GM23338 (cell line): ENCODE measurements around the gene BRAP. TPM values are rescaled to one million over a fixed set of nuclear protein-coding genes. Genes with fewer than 3 reads are reported as not detected.
"Not testable (repeated sequence)": the region's sequence is repeated elsewhere in the genome, so short reads cannot be mapped to it uniquely, and the experiment has no call there.

Source experiments
- ATAC-seq: fragments of 200-7000 bp; cut with Tn5 transposase; 3 replicates; pipeline ENCODE4 v1.9.1; 2020
- DNase-seq: peaks from one replicate; pipeline ENCODE4 v3.0.0-alpha.2; 2015; ENCODE audit warnings: low spot score
- H2AFZ ChIP-seq: fragments of 200-600 bp; sonication (generic); 2 replicates; pipeline ENCODE4 v1.8.0; 2016; ENCODE audit warnings: antibody characterized with exemption, mild to moderate bottlenecking, moderate library complexity
- H3F3A ChIP-seq: fragments of 200-600 bp; sonication (generic); replicated peaks from 2 replicates; pipeline ENCODE4 v1.8.0; 2017; ENCODE audit warnings: antibody characterized with exemption, mixed run types, low read depth
- H3K27ac ChIP-seq: fragments of 200-600 bp; sonication (generic); 2 replicates; pipeline ENCODE4 v1.6.1; 2016; ENCODE audit warnings: low read depth
- H3K27me3 ChIP-seq: fragments of 200-600 bp; sonication (generic); 2 replicates; pipeline ENCODE4 v1.8.0; 2016; ENCODE audit warnings: mild to moderate bottlenecking, mixed run types, moderate library complexity; ENCODE audit not compliant: insufficient read depth
- H3K36me3 ChIP-seq: fragments of 200-600 bp; sonication (generic); 2 replicates; pipeline ENCODE4 v1.8.0; 2016; ENCODE audit warnings: mild to moderate bottlenecking; ENCODE audit not compliant: insufficient read depth
- H3K4me1 ChIP-seq: fragments of 200-600 bp; sonication (generic); 2 replicates; pipeline ENCODE4 v1.8.0; 2016; ENCODE audit warnings: mild to moderate bottlenecking, moderate library complexity; ENCODE audit not compliant: insufficient read depth
- H3K4me2 ChIP-seq: fragments of 200-600 bp; sonication (generic); 2 replicates; pipeline ENCODE4 v1.7.1; 2017; ENCODE audit warnings: mixed run types
- H3K4me3 ChIP-seq: fragments of 200-600 bp; sonication (generic); 2 replicates; pipeline ENCODE4 v1.6.1; 2016; ENCODE audit warnings: mixed run types
- H3K79me2 ChIP-seq: fragments of 200-600 bp; sonication (generic); replicated peaks from 2 replicates; pipeline ENCODE4 v1.8.0; 2017; ENCODE audit warnings: mild to moderate bottlenecking; ENCODE audit not compliant: insufficient read depth
- H3K9me2 ChIP-seq: fragments of 200-600 bp; sonication (generic); 2 replicates; pipeline ENCODE4 v1.8.0; 2017; ENCODE audit not compliant: insufficient read depth
- H4K20me1 ChIP-seq: fragments of 200-600 bp; sonication (generic); replicated peaks from 2 replicates; pipeline ENCODE4 v1.8.0; 2017; ENCODE audit warnings: mild to moderate bottlenecking; ENCODE audit not compliant: insufficient read depth
- H3K27ac Mint-ChIP-seq: 2 replicates; pipeline ENCODE4 v1.8.0; 2020; ENCODE audit warnings: inconsistent platforms, mild to moderate bottlenecking, moderate library complexity, mixed read lengths
- H3K27me3 Mint-ChIP-seq: 3 replicates; pipeline ENCODE4 v1.8.0; 2022; ENCODE audit warnings: low read depth, mild to moderate bottlenecking, moderate library complexity, mixed read lengths, inconsistent platforms; ENCODE audit not compliant: insufficient read depth, poor library complexity
- H3K36me3 Mint-ChIP-seq: 3 replicates; pipeline ENCODE4 v1.8.0; 2021; ENCODE audit warnings: low read depth, mild to moderate bottlenecking, inconsistent platforms, moderate library complexity, mixed read lengths
- H3K4me1 Mint-ChIP-seq: 3 replicates; pipeline ENCODE4 v1.8.0; 2020; ENCODE audit warnings: mild to moderate bottlenecking, inconsistent platforms, mixed read lengths
- H3K4me3 Mint-ChIP-seq: 3 replicates; pipeline ENCODE4 v1.8.0; 2021; ENCODE audit warnings: moderate library complexity, mild to moderate bottlenecking, inconsistent platforms, mixed read lengths
- H3K9me3 Mint-ChIP-seq: 3 replicates; pipeline ENCODE4 v1.8.0; 2020; ENCODE audit warnings: moderate library complexity, mild to moderate bottlenecking, inconsistent platforms, mixed read lengths
- CREB1 ChIP-seq: fragments of 250-450 bp; sonication (Bioruptor Pico); IDR thresholded peaks from 2 replicates; pipeline ENCODE4 v1.5.0; 2020; ENCODE audit warnings: low read depth, mild to moderate bottlenecking, moderate library complexity
- EZH2 ChIP-seq: fragments of 200-600 bp; sonication (generic); IDR thresholded peaks from one replicate; pipeline ENCODE4 v1.8.0; 2017; ENCODE audit warnings: antibody characterized with exemption, mild to moderate bottlenecking, low read depth; ENCODE audit not compliant: unreplicated experiment
- EZH2phosphoT487 ChIP-seq: fragments of 200-600 bp; sonication (generic); IDR thresholded peaks from one replicate; pipeline ENCODE4 v1.8.1; 2018; ENCODE audit warnings: antibody characterized with exemption; ENCODE audit not compliant: unreplicated experiment
- JUNB ChIP-seq: IDR thresholded peaks from one replicate; pipeline ENCODE4 v1.6.1; 2016; ENCODE audit warnings: antibody characterized with exemption; ENCODE audit not compliant: unreplicated experiment
- polyA plus RNA-seq: library from polyadenylated mRNA; unstranded; fragments of >200 nt; fragmentation: Nextera tagmentation; extraction: Ambion mirVana; gene quantifications from 2 replicates; pipeline ENCODE4 v1.2.1, GENCODE V29; 2016
- total RNA-seq: library from RNA; depleted of rRNA; stranded (reverse); fragments of >200 nt; shearing (Covaris generic); gene quantifications from 2 replicates; pipeline ENCODE4 v1.2.3, GENCODE V29; 2014
- TF ChIP-seq, protein P1 (sequence below): fragments of 250-450 bp; sonication (Bioruptor Pico); IDR thresholded peaks from 2 replicates; pipeline ENCODE4 v1.5.0; 2020; ENCODE audit warnings: mild to moderate bottlenecking, moderate library complexity
- TF ChIP-seq, protein P2 (sequence below), 2 experiments: fragments of 200-600 bp in 1 of 2; sonication (generic) in 1 of 2; conservative IDR thresholded peaks; 2 replicates each; pipeline versions ENCODE4 v1.5.1 to v1.6.1; 2016 to 2017; ENCODE audit warnings: antibody characterized with exemption in 2 of 2, low read depth in 2 of 2, mild to moderate bottlenecking in 2 of 2, moderate library complexity in 1 of 2
- TF ChIP-seq, protein P3 (sequence below): IDR thresholded peaks from 2 replicates; pipeline ENCODE4 v1.6.1; 2016; ENCODE audit warnings: antibody characterized with exemption
- TF ChIP-seq, protein P4 (sequence below): IDR thresholded peaks from one replicate; pipeline ENCODE4 v1.6.1; 2018; ENCODE audit warnings: antibody characterized with exemption; ENCODE audit not compliant: unreplicated experiment

Gene BRAP
- total and polyA plus RNA-seq, 2 experiments from 2014 or later = 14.9 to 19.4 TPM

DNA sequence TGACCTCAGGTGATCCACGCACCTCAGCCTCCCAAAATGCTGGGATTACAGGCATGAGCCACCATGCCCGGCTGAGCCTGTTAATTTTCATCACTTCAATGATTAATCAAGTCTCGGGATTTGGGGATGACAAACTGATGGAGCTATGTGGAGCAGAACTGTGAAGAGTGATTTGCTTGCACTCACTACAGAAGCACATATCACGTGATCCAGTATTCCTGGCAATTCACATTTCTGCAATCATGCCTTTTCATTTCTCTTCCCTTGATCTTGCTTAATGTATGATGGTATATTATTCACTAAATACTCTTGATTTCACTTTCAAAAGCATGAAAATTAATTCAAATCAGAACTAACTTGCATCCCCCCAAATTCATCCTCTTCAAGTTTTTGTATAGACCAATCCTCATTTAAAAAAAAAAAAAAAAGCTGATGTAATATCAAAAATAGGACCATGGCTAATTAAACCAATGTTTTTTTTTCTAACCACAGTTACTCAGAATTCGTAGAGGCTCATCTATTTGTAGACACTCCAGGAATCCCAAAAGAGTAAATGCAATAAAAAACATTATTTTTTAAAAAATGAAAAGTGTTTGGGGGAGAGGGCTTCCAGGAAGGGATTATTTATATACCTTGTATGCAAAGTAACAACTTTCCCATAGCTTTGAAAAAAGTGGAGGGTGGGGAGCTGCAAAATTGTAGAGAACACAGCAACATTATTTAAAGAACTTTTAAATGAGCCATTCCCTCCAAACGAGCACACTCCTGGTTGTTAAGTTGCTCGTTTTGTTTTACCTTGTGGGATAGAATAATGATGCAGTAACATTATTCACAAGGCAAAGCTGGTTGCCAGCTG is 79.6 kb downstream of the BRAP start (continued):
- TF ChIP-seq, protein P1, sequence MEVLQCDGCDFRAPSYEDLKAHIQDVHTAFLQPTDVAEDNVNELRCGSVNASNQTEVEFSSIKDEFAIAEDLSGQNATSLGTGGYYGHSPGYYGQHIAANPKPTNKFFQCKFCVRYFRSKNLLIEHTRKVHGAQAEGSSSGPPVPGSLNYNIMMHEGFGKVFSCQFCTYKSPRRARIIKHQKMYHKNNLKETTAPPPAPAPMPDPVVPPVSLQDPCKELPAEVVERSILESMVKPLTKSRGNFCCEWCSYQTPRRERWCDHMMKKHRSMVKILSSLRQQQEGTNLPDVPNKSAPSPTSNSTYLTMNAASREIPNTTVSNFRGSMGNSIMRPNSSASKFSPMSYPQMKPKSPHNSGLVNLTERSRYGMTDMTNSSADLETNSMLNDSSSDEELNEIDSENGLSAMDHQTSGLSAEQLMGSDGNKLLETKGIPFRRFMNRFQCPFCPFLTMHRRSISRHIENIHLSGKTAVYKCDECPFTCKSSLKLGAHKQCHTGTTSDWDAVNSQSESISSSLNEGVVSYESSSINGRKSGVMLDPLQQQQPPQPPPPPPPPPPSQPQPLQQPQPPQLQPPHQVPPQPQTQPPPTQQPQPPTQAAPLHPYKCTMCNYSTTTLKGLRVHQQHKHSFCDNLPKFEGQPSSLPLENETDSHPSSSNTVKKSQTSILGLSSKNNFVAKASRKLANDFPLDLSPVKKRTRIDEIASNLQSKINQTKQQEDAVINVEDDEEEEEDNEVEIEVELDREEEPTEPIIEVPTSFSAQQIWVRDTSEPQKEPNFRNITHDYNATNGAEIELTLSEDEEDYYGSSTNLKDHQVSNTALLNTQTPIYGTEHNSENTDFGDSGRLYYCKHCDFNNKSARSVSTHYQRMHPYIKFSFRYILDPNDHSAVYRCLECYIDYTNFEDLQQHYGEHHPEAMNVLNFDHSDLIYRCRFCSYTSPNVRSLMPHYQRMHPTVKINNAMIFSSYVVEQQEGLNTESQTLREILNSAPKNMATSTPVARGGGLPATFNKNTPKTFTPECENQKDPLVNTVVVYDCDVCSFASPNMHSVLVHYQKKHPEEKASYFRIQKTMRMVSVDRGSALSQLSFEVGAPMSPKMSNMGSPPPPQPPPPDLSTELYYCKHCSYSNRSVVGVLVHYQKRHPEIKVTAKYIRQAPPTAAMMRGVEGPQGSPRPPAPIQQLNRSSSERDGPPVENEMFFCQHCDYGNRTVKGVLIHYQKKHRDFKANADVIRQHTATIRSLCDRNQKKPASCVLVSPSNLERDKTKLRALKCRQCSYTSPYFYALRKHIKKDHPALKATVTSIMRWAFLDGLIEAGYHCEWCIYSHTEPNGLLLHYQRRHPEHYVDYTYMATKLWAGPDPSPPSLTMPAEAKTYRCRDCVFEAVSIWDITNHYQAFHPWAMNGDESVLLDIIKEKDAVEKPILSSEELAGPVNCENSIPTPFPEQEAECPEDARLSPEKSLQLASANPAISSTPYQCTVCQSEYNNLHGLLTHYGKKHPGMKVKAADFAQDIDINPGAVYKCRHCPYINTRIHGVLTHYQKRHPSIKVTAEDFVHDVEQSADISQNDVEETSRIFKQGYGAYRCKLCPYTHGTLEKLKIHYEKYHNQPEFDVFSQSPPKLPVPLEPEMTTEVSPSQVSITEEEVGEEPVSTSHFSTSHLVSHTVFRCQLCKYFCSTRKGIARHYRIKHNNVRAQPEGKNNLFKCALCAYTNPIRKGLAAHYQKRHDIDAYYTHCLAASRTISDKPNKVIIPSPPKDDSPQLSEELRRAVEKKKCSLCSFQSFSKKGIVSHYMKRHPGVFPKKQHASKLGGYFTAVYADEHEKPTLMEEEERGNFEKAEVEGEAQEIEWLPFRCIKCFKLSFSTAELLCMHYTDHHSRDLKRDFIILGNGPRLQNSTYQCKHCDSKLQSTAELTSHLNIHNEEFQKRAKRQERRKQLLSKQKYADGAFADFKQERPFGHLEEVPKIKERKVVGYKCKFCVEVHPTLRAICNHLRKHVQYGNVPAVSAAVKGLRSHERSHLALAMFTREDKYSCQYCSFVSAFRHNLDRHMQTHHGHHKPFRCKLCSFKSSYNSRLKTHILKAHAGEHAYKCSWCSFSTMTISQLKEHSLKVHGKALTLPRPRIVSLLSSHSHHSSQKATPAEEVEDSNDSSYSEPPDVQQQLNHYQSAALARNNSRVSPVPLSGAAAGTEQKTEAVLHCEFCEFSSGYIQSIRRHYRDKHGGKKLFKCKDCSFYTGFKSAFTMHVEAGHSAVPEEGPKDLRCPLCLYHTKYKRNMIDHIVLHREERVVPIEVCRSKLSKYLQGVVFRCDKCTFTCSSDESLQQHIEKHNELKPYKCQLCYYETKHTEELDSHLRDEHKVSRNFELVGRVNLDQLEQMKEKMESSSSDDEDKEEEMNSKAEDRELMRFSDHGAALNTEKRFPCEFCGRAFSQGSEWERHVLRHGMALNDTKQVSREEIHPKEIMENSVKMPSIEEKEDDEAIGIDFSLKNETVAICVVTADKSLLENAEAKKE (CRISPR knock-in tag) = no peak
- TF ChIP-seq, protein P2, sequence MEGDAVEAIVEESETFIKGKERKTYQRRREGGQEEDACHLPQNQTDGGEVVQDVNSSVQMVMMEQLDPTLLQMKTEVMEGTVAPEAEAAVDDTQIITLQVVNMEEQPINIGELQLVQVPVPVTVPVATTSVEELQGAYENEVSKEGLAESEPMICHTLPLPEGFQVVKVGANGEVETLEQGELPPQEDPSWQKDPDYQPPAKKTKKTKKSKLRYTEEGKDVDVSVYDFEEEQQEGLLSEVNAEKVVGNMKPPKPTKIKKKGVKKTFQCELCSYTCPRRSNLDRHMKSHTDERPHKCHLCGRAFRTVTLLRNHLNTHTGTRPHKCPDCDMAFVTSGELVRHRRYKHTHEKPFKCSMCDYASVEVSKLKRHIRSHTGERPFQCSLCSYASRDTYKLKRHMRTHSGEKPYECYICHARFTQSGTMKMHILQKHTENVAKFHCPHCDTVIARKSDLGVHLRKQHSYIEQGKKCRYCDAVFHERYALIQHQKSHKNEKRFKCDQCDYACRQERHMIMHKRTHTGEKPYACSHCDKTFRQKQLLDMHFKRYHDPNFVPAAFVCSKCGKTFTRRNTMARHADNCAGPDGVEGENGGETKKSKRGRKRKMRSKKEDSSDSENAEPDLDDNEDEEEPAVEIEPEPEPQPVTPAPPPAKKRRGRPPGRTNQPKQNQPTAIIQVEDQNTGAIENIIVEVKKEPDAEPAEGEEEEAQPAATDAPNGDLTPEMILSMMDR (conservative IDR thresholded peaks at IDR 0.05; ENCODE audit: low read depth in 2 of 2) = no peak
- no peak for TF ChIP-seq JUNB
- TF ChIP-seq CREB1 (CRISPR knock-in tag) = no peak
- TF ChIP-seq EZH2 = no peak
- TF ChIP-seq, protein P3, sequence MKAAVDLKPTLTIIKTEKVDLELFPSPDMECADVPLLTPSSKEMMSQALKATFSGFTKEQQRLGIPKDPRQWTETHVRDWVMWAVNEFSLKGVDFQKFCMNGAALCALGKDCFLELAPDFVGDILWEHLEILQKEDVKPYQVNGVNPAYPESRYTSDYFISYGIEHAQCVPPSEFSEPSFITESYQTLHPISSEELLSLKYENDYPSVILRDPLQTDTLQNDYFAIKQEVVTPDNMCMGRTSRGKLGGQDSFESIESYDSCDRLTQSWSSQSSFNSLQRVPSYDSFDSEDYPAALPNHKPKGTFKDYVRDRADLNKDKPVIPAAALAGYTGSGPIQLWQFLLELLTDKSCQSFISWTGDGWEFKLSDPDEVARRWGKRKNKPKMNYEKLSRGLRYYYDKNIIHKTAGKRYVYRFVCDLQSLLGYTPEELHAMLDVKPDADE = no peak
- TF ChIP-seq, protein P4, sequence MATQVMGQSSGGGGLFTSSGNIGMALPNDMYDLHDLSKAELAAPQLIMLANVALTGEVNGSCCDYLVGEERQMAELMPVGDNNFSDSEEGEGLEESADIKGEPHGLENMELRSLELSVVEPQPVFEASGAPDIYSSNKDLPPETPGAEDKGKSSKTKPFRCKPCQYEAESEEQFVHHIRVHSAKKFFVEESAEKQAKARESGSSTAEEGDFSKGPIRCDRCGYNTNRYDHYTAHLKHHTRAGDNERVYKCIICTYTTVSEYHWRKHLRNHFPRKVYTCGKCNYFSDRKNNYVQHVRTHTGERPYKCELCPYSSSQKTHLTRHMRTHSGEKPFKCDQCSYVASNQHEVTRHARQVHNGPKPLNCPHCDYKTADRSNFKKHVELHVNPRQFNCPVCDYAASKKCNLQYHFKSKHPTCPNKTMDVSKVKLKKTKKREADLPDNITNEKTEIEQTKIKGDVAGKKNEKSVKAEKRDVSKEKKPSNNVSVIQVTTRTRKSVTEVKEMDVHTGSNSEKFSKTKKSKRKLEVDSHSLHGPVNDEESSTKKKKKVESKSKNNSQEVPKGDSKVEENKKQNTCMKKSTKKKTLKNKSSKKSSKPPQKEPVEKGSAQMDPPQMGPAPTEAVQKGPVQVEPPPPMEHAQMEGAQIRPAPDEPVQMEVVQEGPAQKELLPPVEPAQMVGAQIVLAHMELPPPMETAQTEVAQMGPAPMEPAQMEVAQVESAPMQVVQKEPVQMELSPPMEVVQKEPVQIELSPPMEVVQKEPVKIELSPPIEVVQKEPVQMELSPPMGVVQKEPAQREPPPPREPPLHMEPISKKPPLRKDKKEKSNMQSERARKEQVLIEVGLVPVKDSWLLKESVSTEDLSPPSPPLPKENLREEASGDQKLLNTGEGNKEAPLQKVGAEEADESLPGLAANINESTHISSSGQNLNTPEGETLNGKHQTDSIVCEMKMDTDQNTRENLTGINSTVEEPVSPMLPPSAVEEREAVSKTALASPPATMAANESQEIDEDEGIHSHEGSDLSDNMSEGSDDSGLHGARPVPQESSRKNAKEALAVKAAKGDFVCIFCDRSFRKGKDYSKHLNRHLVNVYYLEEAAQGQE = no peak
- no peak for TF ChIP-seq EZH2phosphoT487

DNA sequence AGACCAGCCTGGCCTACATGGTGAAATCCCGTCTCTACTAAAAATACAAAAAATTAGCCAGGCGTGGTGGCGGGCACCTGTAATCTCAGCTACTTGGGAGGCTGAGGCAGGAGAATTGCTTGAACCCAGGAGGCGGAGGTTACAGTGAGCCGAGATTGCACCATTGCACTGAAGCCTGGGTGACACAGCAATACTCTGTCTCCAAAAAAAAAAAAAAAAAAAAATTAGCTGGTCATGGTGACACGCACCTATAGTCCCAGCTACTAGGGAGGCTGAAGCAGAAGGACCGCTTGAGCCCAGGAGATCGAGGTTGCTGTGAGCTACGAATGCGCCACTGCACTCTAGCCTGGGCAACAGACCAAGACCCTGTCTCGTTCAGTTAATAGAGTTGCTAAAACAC is 82.9 kb downstream of the BRAP start:
- not testable (repeated sequence) for H3K4me1 Mint-ChIP-seq, H3K4me3 Mint-ChIP-seq, H4K20me1 ChIP-seq, H3K27me3 Mint-ChIP-seq, H3K27ac ChIP-seq, H2AFZ ChIP-seq, DNase-seq, H3K4me2 ChIP-seq, H3K27ac Mint-ChIP-seq, ATAC-seq, H3K4me3 ChIP-seq, H3K36me3 ChIP-seq, H3K27me3 ChIP-seq, H3K9me3 Mint-ChIP-seq, H3K9me2 ChIP-seq, H3K4me1 ChIP-seq
- Histone ChIP-seq H3F3A (peaks cover 11% of the 10 kb centered on the region; the same call in 1 of the 2 replicates), H3K79me2 (peaks cover 12% of the 10 kb centered on the region)
- H3K36me3 Mint-ChIP-seq = peaks cover 13% of the 10 kb centered on the region; the same call in 2 of the 3 replicates
